LNCaP clone FGC (cell line): Measurements from ENCODE around the gene CMPK1.
A peak's percentile ranks its signal among the peaks of the same experiment; 100 is the strongest.

ENCODE experiments used
- DNase-seq: peaks from one replicate; pipeline ENCODE4 v3.0.0-alpha.2; 2011; ENCODE audit warnings: low read depth
- H3K4me3 ChIP-seq: 2 replicates; pipeline ENCODE4 v1.5.1; 2011; ENCODE audit warnings: mild to moderate bottlenecking, low read depth, low read length, control low read depth
- CTCF ChIP-seq: IDR thresholded peaks from 2 replicates; pipeline ENCODE4 v1.5.1; 2012; ENCODE audit warnings: mild to moderate bottlenecking; ENCODE audit not compliant: control insufficient read depth, insufficient read depth; ENCODE audit errors: extremely low read depth

The CMPK1 gene

DNA sequence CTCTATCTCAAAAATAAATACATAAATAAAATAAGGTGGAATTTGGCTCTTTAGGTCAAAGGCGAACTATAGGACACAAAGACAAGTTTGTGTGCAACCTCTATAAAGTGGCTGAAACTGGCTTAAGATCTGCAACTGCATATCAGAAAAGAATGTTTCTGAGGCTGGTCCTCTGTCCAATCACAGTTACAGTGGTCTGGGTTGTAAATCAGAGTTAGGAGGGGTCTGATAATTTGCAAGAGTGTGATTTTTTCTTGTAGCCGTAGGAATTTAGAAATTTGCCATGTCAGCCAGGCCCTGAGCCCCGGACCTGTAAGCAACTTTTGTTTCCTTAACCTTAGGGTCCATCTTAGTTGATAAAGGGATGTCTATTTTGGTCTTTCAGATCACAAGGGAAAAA, 27.8 kb downstream of the CMPK1 start:
- no peak overlapping the region for H3K4me3 ChIP-seq
- no peak for TF ChIP-seq CTCF
- DNase-seq: no peak

DNA sequence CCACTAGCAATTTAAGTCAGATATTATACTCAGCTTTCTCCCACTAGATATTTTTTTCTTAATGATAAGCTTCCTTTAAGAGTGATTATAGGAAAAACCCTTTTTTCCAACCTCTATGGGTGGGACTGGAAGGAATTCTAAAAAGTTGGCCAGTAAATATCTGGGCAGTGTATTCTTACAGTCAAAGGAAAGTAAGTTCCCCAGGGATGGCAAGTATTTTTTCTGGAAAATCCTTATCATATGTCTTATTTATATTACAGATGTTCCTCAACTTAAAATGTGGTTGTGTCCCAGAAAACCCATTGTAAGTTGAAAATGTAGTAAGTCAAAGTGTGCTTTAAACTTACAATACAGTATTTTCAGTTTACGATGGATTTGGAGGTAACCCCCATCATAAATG, 29.2 kb downstream of the CMPK1 start:
- no peak overlapping the region for H3K4me3 ChIP-seq
- no peak for DNase-seq
- no peak for TF ChIP-seq CTCF

- TF ChIP-seq CTCF: no peak
- no peak overlapping the region for H3K4me3 ChIP-seq
- DNase-seq: no peak
Observed at GRCh38 chr1:47367651-47368050, 34.1 kb downstream of the CMPK1 start.

- DNase-seq: no peak
- no peak for TF ChIP-seq CTCF
- H3K4me3 ChIP-seq: no peak overlapping the region
Observed at GRCh38 chr1:47371016-47371517, 37.5 kb downstream of the CMPK1 start.

GRCh38 chr1:47374501-47374900, 40.9 kb downstream of the CMPK1 start:
- no peak for TF ChIP-seq CTCF
- H3K4me3 ChIP-seq: no peak overlapping the region
- DNase-seq: no peak

DNA sequence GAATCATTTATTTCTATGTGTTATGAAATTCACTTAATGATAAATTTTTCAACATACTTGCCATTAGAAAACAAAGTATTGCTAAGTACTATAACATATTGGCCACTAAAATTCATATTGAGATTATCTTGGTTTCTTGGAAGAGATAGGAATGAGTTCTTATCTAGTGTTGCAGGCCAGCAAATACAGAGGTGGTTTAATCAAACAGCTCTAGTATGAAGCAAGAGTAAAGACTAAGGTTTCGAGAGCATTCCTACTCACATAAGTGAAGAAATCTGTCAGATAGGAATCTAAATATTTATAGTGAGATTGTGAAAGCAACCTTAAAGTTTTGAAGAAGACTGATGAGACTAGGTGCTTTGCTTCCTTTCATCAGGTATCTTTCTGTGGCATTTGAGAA, 44.6 kb downstream of the CMPK1 start:
- no peak for DNase-seq
- no peak overlapping the region for H3K4me3 ChIP-seq
- no peak for TF ChIP-seq CTCF

- TF ChIP-seq CTCF: no peak
- no peak overlapping the region for H3K4me3 ChIP-seq
- DNase-seq: peak; percentile 97
Observed at GRCh38 chr1:47380699-47381098, 47.1 kb downstream of the CMPK1 start.
